Vagina (tissue), 1 donor: Measurements from ENCODE around the gene IQCF6. TPM values are rescaled to one million over a fixed set of nuclear protein-coding genes. Genes with fewer than 3 reads are reported as not detected.

Source experiments
- total RNA-seq: library from RNA; depleted of rRNA; stranded (reverse); fragments of >200 nt; gene quantifications from one replicate; pipeline ENCODE4 v1.2.3, GENCODE V29; 2016

The IQCF6 gene
- total RNA-seq, 1 donor from 2014 or later = not detected

Other genes starting within 250 kb of the IQCF6 start
- gene RAD54L2, start 240.5 kb downstream of the IQCF6 start, total RNA-seq = 24.3 TPM
- 66.8 TPM for gene TEX264, start 108.0 kb downstream of the IQCF6 start, total RNA-seq
- gene GRM2, start 72.2 kb downstream of the IQCF6 start, total RNA-seq = not detected
- not detected for gene IQCF2, start 82.4 kb upstream of the IQCF6 start, total RNA-seq
- not detected for gene IQCF5, start 96.4 kb upstream of the IQCF6 start, total RNA-seq
- not detected for gene IQCF1, start 124.1 kb upstream of the IQCF6 start, total RNA-seq
- 12.5 TPM for gene RRP9, start 162.7 kb upstream of the IQCF6 start, total RNA-seq
- 20.6 TPM for gene PARP3, start 163.1 kb upstream of the IQCF6 start, total RNA-seq
- not detected for gene GPR62, start 176.1 kb upstream of the IQCF6 start, total RNA-seq
- gene PCBP4, start 188.2 kb upstream of the IQCF6 start, total RNA-seq = 36.6 TPM
- 46.9 TPM for gene ABHD14B, start 194.8 kb upstream of the IQCF6 start, total RNA-seq
- gene ABHD14A, start 195.8 kb upstream of the IQCF6 start, total RNA-seq = 31.9 TPM
- gene ACY1, start 204.3 kb upstream of the IQCF6 start, total RNA-seq = 29.7 TPM
- gene RPL29, start 216.7 kb upstream of the IQCF6 start, total RNA-seq = 1,678 TPM